SK-N-SH (cell line): ENCODE data around the gene SSTR3. TPM values are rescaled to one million over a fixed set of nuclear protein-coding genes. Genes with fewer than 3 reads are reported as not detected.

Source experiments
- CTCF ChIA-PET: fragments of 300-600, 350-600 bp; formaldehyde crosslinking; extraction: SDS; loops from one replicate; lab custom pipeline; 2021; lab: Yijun Ruan, JAX
- POLR2A ChIA-PET: fragments of 350-600 bp; sonication (Branson Sonifier 250); formaldehyde crosslinking; extraction: SDS; loops from one replicate; lab custom pipeline; 2020; ENCODE audit warnings: antibody characterized with exemption, inconsistent platforms; lab: Yijun Ruan, JAX
- DNase-seq: peaks from one replicate; pipeline ENCODE4 v3.0.0; 2012
- H2AFZ ChIP-seq: fragments of 200-600 bp; sonication (generic); 2 replicates; pipeline ENCODE4 v1.8.1; 2016; ENCODE audit warnings: antibody characterized with exemption, mild to moderate bottlenecking, low read depth
- H3F3A ChIP-seq: fragments of 200-600 bp; sonication (generic); replicated peaks from 2 replicates; pipeline ENCODE3; 2016; ENCODE audit warnings: antibody characterized with exemption, mild to moderate bottlenecking; ENCODE audit not compliant: insufficient read depth
- H3K27ac ChIP-seq, 2 experiments: fragments of 200-500 bp in 1 of 2; fragments of 200-600 bp in 1 of 2; sonication (Bioruptor generic) in 1 of 2; sonication (generic), shearing (Covaris generic) in 1 of 2; 2 replicates each; pipeline versions ENCODE4 v1.5.1 to v1.6.1; 2014 to 2016; ENCODE audit warnings: low read depth in 2 of 2, inconsistent platforms in 1 of 2, low read length in 1 of 2, mild to moderate bottlenecking in 1 of 2, mixed read lengths in 1 of 2
- H3K27me3 ChIP-seq: fragments of 200-600 bp; sonication (generic), shearing (Covaris generic); 2 replicates; pipeline ENCODE4 v1.6.1; 2016; ENCODE audit warnings: mixed run types; ENCODE audit not compliant: insufficient read depth
- H3K36me3 ChIP-seq, 2 experiments: fragments of 200-500 bp in 1 of 2; fragments of 200-600 bp in 1 of 2; sonication (Bioruptor generic) in 1 of 2; sonication (generic) in 1 of 2; replicated peaks in 1 of 2; 2 replicates each; pipeline versions ENCODE3 to v1.5.1; 2014 to 2016; ENCODE audit warnings: low read length in 1 of 2, mild to moderate bottlenecking in 1 of 2; ENCODE audit not compliant: insufficient read depth in 2 of 2, control insufficient read depth in 1 of 2
- H3K4me1 ChIP-seq, 2 experiments: fragments of 200-500 bp in 1 of 2; fragments of 200-600 bp in 1 of 2; sonication (Bioruptor generic) in 1 of 2; sonication (generic), shearing (Covaris generic) in 1 of 2; 2 replicates each; pipeline versions ENCODE4 v1.5.1 to v1.6.1; 2014 to 2016; ENCODE audit warnings: low read depth in 1 of 2, low read length in 1 of 2, mixed run types in 1 of 2; ENCODE audit not compliant: insufficient read depth in 2 of 2, control insufficient read depth in 1 of 2
- H3K4me2 ChIP-seq: fragments of 200-600 bp; sonication (generic), shearing (Covaris generic); 2 replicates; pipeline ENCODE4 v1.6.1; 2017; ENCODE audit warnings: mixed run types
- H3K4me3 ChIP-seq, 2 experiments: fragments of 200-500 bp in 1 of 2; fragments of 200-600 bp in 1 of 2; sonication (Bioruptor generic) in 1 of 2; sonication (generic), shearing (Covaris generic) in 1 of 2; 2 replicates each; pipeline versions ENCODE4 v1.5.1 to v1.8.1; 2014 to 2016; ENCODE audit warnings: low read depth in 2 of 2, inconsistent platforms in 1 of 2, low read length in 1 of 2, mild to moderate bottlenecking in 1 of 2, mixed read lengths in 1 of 2, moderate library complexity in 1 of 2
- H3K79me2 ChIP-seq: fragments of 200-600 bp; sonication (generic); 2 replicates; pipeline ENCODE4 v1.8.1; 2017; ENCODE audit warnings: mild to moderate bottlenecking; ENCODE audit not compliant: insufficient read depth
- H3K9ac ChIP-seq: fragments of 200-600 bp; sonication (generic); 2 replicates; pipeline ENCODE4 v1.6.1; 2017; ENCODE audit warnings: mixed run types
- H3K9me2 ChIP-seq: fragments of 200-600 bp; sonication (generic); 2 replicates; pipeline ENCODE4 v1.6.1; 2017; ENCODE audit warnings: mixed run types
- H3K9me3 ChIP-seq: fragments of 200-600 bp; sonication (generic); 2 replicates; pipeline ENCODE4 v1.6.1; 2017; ENCODE audit warnings: mixed run types, mild to moderate bottlenecking, moderate library complexity
- H4K20me1 ChIP-seq: fragments of 200-600 bp; sonication (generic); 2 replicates; pipeline ENCODE4 v1.6.1; 2017; ENCODE audit warnings: mild to moderate bottlenecking, mixed run types; ENCODE audit not compliant: insufficient read depth
- CHD2 ChIP-seq: fragments of 150-350 bp; IDR thresholded peaks from 2 replicates; pipeline ENCODE4 v1.6.1; 2018; ENCODE audit warnings: low read length; ENCODE audit not compliant: partially characterized antibody
- EP300 ChIP-seq, 2 experiments: IDR thresholded peaks; 2 replicates each; pipeline versions ENCODE4 v1.4.0 to v1.6.1; 2012; ENCODE audit warnings: borderline replicate concordance in 1 of 2, low read depth in 1 of 2, low read length in 1 of 2
- EZH2phosphoT487 ChIP-seq: fragments of 200-600 bp; sonication (generic); IDR thresholded peaks from 2 replicates; pipeline ENCODE4 v1.6.1; 2017; ENCODE audit warnings: low read depth, mixed run types, mild to moderate bottlenecking, antibody characterized with exemption, moderate library complexity, borderline replicate concordance
- FOSL2 ChIP-seq: IDR thresholded peaks from 2 replicates; pipeline ENCODE4 v1.4.0; 2012; ENCODE audit warnings: low read depth, mild to moderate bottlenecking, moderate library complexity, borderline replicate concordance
- FOXJ3 ChIP-seq: sonication (generic); formaldehyde crosslinking; IDR thresholded peaks from 2 replicates; pipeline ENCODE4 v1.5.1; 2020; ENCODE audit warnings: mild to moderate bottlenecking, missing genetic modification reagents
- FOXM1 ChIP-seq: IDR thresholded peaks from 2 replicates; pipeline ENCODE4 v1.4.0; 2012; ENCODE audit warnings: low read depth, mild to moderate bottlenecking
- MAX ChIP-seq: IDR thresholded peaks from 2 replicates; pipeline ENCODE4 v1.4.0; 2012; ENCODE audit warnings: low read depth
- MXI1 ChIP-seq: IDR thresholded peaks from 2 replicates; pipeline ENCODE4 v1.6.1; 2012; ENCODE audit warnings: mild to moderate bottlenecking, low read depth, low read length, improper control_type of control experiment
- NFIC ChIP-seq: IDR thresholded peaks from 2 replicates; pipeline ENCODE4 v1.4.0; 2012; ENCODE audit warnings: borderline replicate concordance
- NRF1 ChIP-seq: IDR thresholded peaks from 2 replicates; pipeline ENCODE4 v1.6.1; 2012; ENCODE audit warnings: low read depth, mild to moderate bottlenecking, low read length
- PBX3 ChIP-seq: IDR thresholded peaks from 2 replicates; pipeline ENCODE4; 2012
- POLR2AphosphoS5 ChIP-seq: IDR thresholded peaks from 2 replicates; pipeline ENCODE4 v1.6.1; 2012; ENCODE audit warnings: low read depth, low read length
- RAD21 ChIP-seq: IDR thresholded peaks from 2 replicates; pipeline ENCODE4 v1.6.1; 2012; ENCODE audit warnings: mild to moderate bottlenecking, low read length
- RFX5 ChIP-seq: IDR thresholded peaks from 2 replicates; pipeline ENCODE4 v1.6.1; 2012; ENCODE audit warnings: mild to moderate bottlenecking, improper control_type of control experiment, low read length
- USF2 ChIP-seq: fragments of 150-350 bp; IDR thresholded peaks from 2 replicates; pipeline ENCODE4 v1.6.1; 2017; ENCODE audit warnings: antibody characterized with exemption, low read length, low read depth, borderline replicate concordance
- ZBTB33 ChIP-seq: IDR thresholded peaks from 2 replicates; pipeline ENCODE4 v1.4.0; 2012; ENCODE audit warnings: low read depth, borderline replicate concordance
- WGBS: methylation state at CpG from one replicate; pipeline ENCODE4 v1.1.6; 2017; ENCODE audit warnings: low lambda C conversion rate; 5-methylcytosine and 5-hydroxymethylcytosine counted together
- polyA plus RNA-seq, 3 experiments: library from polyadenylated mRNA; depleted of rRNA; stranded (reverse); fragments of >200 nt; gene quantifications; 2 replicates each; pipeline ENCODE4 v1.2.3, GENCODE V29; 2012

SSTR3 gene
- polyA plus RNA-seq, 1 of the 3 experiments (the other 2 are of a cell fraction), result not detected

GRCh38 chr22:37182101-37182948 lies 30.0 kb downstream of the SSTR3 start:
- no peak for DNase-seq
- ChIA-PET CTCF (interaction anchor here (1.4 to 19.4 kb wide), 2 partner anchors 10 to 17 kb away, joined by 3 to 190 read pairs; no protein-coding TSS in a partner anchor), POLR2A (no interaction called here)
- peaks cover 11% of the 10 kb centered on the region for H3K79me2 ChIP-seq
- TF ChIP-seq PBX3 (no peak), ZBTB33 (no peak), MAX (no peak), POLR2AphosphoS5 (no peak), NRF1 (no peak), USF2 (no peak), RAD21 (no peak), EP300 (IDR thresholded peaks at IDR 0.05; ENCODE audit: borderline replicate concordance in 1 of 2, low read depth in 1 of 2, low read length in 1 of 2) (no peak)
- no peak overlapping the region for H3K27ac ChIP-seq
- no peaks in the 10 kb centered on the region for H3K27me3 ChIP-seq
- peaks cover 11 to 37% of the 10 kb centered on the region in 2 experiments; a peak in 3 of 4 replicates for H3K4me1 ChIP-seq
- WGBS, result 96% methylated on average over 14 of the region's 37 CpGs
- peaks cover 0 to 29% of the 10 kb centered on the region in 2 experiments for H3K36me3 ChIP-seq
- H3K9me3 ChIP-seq, result no peaks in the 10 kb centered on the region
- H3K4me2 ChIP-seq, result no peak overlapping the region
- H3F3A ChIP-seq, result peaks cover 10% of the 10 kb centered on the region
- H4K20me1 ChIP-seq, result no peaks in the 10 kb centered on the region
- H3K4me3 ChIP-seq, result no peak overlapping the region
- no peaks in the 10 kb centered on the region for H3K9me2 ChIP-seq
- no peak overlapping the region for H3K9ac ChIP-seq
- no peak overlapping the region for H2AFZ ChIP-seq

- peaks cover 5 to 37% of the 10 kb centered on the region in 2 experiments; a peak in 3 of 4 replicates for H3K4me1 ChIP-seq
- no peak overlapping the region for H3K4me3 ChIP-seq
- no peaks in the 10 kb centered on the region for H3K27me3 ChIP-seq
- H3K9ac ChIP-seq, result no peak overlapping the region
- H3K9me3 ChIP-seq, result no peaks in the 10 kb centered on the region
- peaks cover 6% of the 10 kb centered on the region for H3K79me2 ChIP-seq
- no peak overlapping the region for H3K4me2 ChIP-seq
- H2AFZ ChIP-seq, result no peak overlapping the region
- H3K27ac ChIP-seq, result no peak overlapping the region
- no peaks in the 10 kb centered on the region for H3K9me2 ChIP-seq
- no peaks in the 10 kb centered on the region for H4K20me1 ChIP-seq
- CTCF ChIA-PET, result interaction anchor here (1.4 to 19.4 kb wide), 2 partner anchors 9 to 18 kb away, joined by 3 to 190 read pairs; no protein-coding TSS in a partner anchor
- 90% methylated on average over 4 of the region's 4 CpGs for WGBS
- POLR2A ChIA-PET, result no interaction called here
- H3F3A ChIP-seq, result peaks cover 3% of the 10 kb centered on the region
- DNase-seq, result no peak
- H3K36me3 ChIP-seq, result peaks cover 0 to 29% of the 10 kb centered on the region in 2 experiments
- TF ChIP-seq EZH2phosphoT487 (no peak), CHD2 (no peak), FOSL2 (no peak), FOXJ3 (CRISPR knock-in tag) (no peak), FOXM1 (no peak), MXI1 (no peak), NFIC (no peak), RFX5 (no peak)
Observed at GRCh38 chr22:37181681-37182080, 30.6 kb downstream of the SSTR3 start.
